ENCODE data around the gene MTMR10. TPM values are rescaled to one million over a fixed set of nuclear protein-coding genes. Genes with fewer than 3 reads are reported as not detected.

The MTMR10 gene
- total RNA-seq, 3 donors from 2014 or later: 31.5 to 46.9 (median 35.7) TPM

DNA sequence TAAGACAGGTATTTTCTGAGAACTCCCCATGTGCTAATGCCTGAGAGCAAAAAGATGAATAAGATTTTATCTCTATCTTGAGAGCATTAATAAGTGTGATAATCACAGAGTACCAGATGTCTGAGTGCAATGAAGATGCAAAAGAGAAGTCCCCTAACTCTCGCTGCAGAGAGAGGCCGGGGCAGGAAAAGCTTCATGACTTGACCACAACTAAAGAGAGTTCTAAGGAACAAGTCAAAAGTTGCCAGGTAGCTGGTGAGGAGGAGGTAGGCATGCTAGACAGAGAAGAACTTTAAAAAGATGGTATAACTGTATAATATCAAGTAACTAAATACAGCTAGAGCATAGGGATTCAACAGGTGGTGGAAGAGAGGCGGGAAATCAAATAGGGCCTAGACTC lies 28.8 kb downstream of the MTMR10 start:
- Histone ChIP-seq H3K27ac (no peak overlapping the region), H3K27me3 (no peaks in the 10 kb centered on the region), H3K4me3 (no peak overlapping the region), H3K9me3 (no peaks in the 10 kb centered on the region), H3K4me1 (no peaks in the 10 kb centered on the region), H3K36me3 (no peaks in the 10 kb centered on the region)
- TF ChIP-seq CTCF (IDR thresholded peaks at IDR 0.05): no peak
- TF ChIP-seq POLR2AphosphoS5 (IDR thresholded peaks at IDR 0.05): no peak
- TF ChIP-seq POLR2A (IDR thresholded peaks at IDR 0.05): no peak
- DNase-seq (ENCODE audit: low spot score in 2 of 2): no peak
- intact Hi-C loops (cut with DNase I; ENCODE audit: low total_unique reads): no loop called here

DNA sequence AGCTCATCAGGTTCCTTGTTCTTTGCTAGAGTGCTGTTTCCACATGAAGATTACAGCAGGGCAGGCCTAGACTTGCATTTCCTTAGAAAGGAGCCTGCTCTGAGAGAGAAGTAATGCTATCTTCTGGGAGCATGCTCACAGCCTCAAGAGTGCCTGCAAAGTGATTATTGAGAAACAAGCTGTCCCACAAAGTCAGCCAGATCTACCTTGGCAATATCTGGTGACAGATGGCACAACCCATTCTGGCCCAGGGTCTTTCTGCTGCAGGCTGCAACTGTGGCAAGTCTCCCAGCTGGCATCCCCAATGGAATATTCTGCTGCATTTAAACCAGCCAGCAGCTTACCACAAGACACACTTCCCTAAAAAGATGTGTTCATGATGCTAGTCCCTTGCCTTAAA lies 29.3 kb downstream of the MTMR10 start:
- no peaks in the 10 kb centered on the region for H3K4me1 ChIP-seq
- no peak overlapping the region for H3K4me3 ChIP-seq
- intact Hi-C loops (cut with DNase I; ENCODE audit: low total_unique reads): no loop called here
- H3K27me3 ChIP-seq: no peaks in the 10 kb centered on the region
- DNase-seq (ENCODE audit: low spot score in 2 of 2): no peak
- no peaks in the 10 kb centered on the region for H3K9me3 ChIP-seq
- H3K27ac ChIP-seq: no peak overlapping the region
- no peaks in the 10 kb centered on the region for H3K36me3 ChIP-seq
- no peak for TF ChIP-seq POLR2AphosphoS5 (IDR thresholded peaks at IDR 0.05)
- no peak for TF ChIP-seq CTCF (IDR thresholded peaks at IDR 0.05)

GRCh38 chr15:30958219-30958618 lies 33.2 kb downstream of the MTMR10 start:
- intact Hi-C loops (cut with DNase I; ENCODE audit: low total_unique reads): no loop called here
- TF ChIP-seq CTCF (IDR thresholded peaks at IDR 0.05): no peak
- no peak for TF ChIP-seq POLR2AphosphoS5 (IDR thresholded peaks at IDR 0.05)
- TF ChIP-seq POLR2A (IDR thresholded peaks at IDR 0.05): no peak
- DNase-seq (ENCODE audit: low spot score in 2 of 2): no peak
- no peak overlapping the region for H3K4me3 ChIP-seq
- H3K27me3 ChIP-seq: no peaks in the 10 kb centered on the region
- no peaks in the 10 kb centered on the region for H3K36me3 ChIP-seq
- H3K27ac ChIP-seq: no peak overlapping the region
- H3K4me1 ChIP-seq: no peaks in the 10 kb centered on the region
- no peaks in the 10 kb centered on the region for H3K9me3 ChIP-seq

- Histone ChIP-seq H3K4me3 (no peak overlapping the region), H3K27ac (no peak overlapping the region), H3K27me3 (no peaks in the 10 kb centered on the region), H3K36me3 (peaks cover 7% of the 10 kb centered on the region), H3K4me1 (no peaks in the 10 kb centered on the region), H3K9me3 (no peaks in the 10 kb centered on the region)
- no peak for TF ChIP-seq POLR2AphosphoS5 (IDR thresholded peaks at IDR 0.05)
- TF ChIP-seq CTCF (IDR thresholded peaks at IDR 0.05): no peak
- no peak for TF ChIP-seq POLR2A (IDR thresholded peaks at IDR 0.05)
- no peak for DNase-seq (ENCODE audit: low spot score in 2 of 2)
- intact Hi-C loops (cut with DNase I; ENCODE audit: low total_unique reads): no loop called here
These were observed 35.0 kb downstream of the MTMR10 start for GRCh38 chr15:30956216-30957124.

DNA sequence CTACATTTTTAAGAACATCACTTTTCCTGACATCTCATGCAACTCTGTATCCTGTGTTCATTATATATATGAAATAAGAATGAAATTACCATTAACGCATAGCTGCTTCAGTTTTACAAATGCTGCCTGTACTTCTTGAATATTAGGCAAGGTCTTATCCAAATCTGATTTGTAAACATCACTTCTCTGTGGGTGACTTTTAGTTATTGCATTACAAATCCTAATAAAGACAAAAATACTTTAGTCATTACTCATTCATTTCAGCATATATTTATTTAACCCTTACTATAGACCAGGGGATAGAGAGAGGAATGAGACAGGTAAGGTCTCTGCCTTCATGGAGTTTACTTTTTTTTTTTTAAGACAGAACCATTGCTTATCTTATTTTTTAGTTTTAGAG lies 36.8 kb downstream of the MTMR10 start:
- no peak for DNase-seq (ENCODE audit: low spot score in 2 of 2)
- no peak for TF ChIP-seq CTCF (IDR thresholded peaks at IDR 0.05)
- TF ChIP-seq POLR2A (IDR thresholded peaks at IDR 0.05): no peak
- no peak for TF ChIP-seq POLR2AphosphoS5 (IDR thresholded peaks at IDR 0.05)
- Histone ChIP-seq H3K36me3 (peaks cover 13% of the 10 kb centered on the region), H3K4me3 (no peak overlapping the region), H3K27ac (no peak overlapping the region), H3K4me1 (no peaks in the 10 kb centered on the region), H3K27me3 (no peaks in the 10 kb centered on the region), H3K9me3 (no peaks in the 10 kb centered on the region)
- intact Hi-C loops (cut with DNase I; ENCODE audit: low total_unique reads): no loop called here
